ENCODE measurements around the gene MED16.

Gene MED16

DNA sequence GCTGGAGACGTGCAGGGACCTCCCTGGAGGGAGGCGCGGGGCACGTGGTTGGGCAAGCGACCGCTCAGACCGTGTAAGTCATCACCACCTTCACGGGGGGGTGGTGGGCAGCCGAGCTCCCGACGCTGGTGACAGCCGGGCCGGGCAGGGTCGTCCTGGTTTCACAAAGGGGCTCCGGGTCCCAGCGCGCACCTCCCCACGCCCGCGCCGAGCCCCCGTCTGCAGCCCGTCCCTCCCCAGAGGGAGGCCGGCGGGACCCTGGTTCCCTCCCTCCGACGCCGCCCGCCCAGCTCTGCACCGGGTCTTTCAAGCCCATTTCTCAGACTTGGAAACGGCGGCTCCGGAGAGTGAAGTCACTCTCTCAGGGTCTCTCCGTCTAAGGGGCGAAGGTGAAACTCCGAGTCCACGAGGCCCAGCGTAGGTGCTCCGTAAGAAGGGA, 32.1 kb upstream of the MED16 start:
- no peaks in the 10 kb centered on the region for H3K9me3 Mint-ChIP-seq
- H3K27ac Mint-ChIP-seq (ENCODE audit: low read depth) = no peak overlapping the region
- DNase-seq (ENCODE audit: low spot score in 2 of 2) = no peak
- peak; percentile 52 for ATAC-seq (replicated peaks; ENCODE audit: extremely low read depth, poor library complexity, severe bottlenecking)
- H3K4me1 Mint-ChIP-seq = peaks cover 10% of the 10 kb centered on the region
- peaks cover 7% of the 10 kb centered on the region for H3K36me3 Mint-ChIP-seq (ENCODE audit: insufficient read depth)
- H3K4me3 Mint-ChIP-seq = peak overlapping the region; percentile 80
- no peaks in the 10 kb centered on the region for H3K27me3 Mint-ChIP-seq

DNA sequence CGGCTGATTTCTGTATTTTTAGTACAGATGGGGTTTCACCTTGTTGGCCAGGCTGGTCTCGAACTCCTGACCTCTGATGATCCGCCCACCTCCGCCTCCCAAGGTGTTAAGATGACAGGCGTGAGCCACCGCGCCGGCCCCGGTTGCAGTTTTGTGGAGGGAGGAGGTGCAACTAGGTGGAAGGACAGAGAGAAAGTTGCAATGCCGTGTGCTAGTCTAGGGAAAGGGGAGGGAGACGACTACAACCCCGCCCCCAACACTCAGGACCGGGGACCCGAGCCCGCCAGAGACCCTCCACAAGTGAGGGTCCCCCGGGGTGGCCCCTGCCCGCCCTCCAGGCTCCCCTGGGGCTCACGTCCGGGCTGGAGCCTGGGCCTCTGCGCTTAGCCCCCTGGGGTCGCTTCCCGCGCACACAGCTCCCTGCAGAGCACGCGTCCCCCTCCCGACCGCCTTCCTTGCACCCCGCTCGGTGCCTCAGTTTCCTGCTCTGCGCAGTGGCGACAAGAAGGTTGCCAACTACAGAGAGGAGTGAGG, 31.6 kb upstream of the MED16 start:
- ATAC-seq (replicated peaks; ENCODE audit: extremely low read depth, poor library complexity, severe bottlenecking) (no peak), DNase-seq (ENCODE audit: low spot score in 2 of 2) (no peak)
- H3K9me3 Mint-ChIP-seq = no peaks in the 10 kb centered on the region
- peak overlapping the region; percentile 35 for H3K27ac Mint-ChIP-seq (ENCODE audit: low read depth)
- peaks cover 5% of the 10 kb centered on the region for H3K36me3 Mint-ChIP-seq (ENCODE audit: insufficient read depth)
- H3K4me3 Mint-ChIP-seq = peak overlapping the region; percentile 80
- no peaks in the 10 kb centered on the region for H3K27me3 Mint-ChIP-seq
- H3K4me1 Mint-ChIP-seq = peaks cover 10% of the 10 kb centered on the region

DNA sequence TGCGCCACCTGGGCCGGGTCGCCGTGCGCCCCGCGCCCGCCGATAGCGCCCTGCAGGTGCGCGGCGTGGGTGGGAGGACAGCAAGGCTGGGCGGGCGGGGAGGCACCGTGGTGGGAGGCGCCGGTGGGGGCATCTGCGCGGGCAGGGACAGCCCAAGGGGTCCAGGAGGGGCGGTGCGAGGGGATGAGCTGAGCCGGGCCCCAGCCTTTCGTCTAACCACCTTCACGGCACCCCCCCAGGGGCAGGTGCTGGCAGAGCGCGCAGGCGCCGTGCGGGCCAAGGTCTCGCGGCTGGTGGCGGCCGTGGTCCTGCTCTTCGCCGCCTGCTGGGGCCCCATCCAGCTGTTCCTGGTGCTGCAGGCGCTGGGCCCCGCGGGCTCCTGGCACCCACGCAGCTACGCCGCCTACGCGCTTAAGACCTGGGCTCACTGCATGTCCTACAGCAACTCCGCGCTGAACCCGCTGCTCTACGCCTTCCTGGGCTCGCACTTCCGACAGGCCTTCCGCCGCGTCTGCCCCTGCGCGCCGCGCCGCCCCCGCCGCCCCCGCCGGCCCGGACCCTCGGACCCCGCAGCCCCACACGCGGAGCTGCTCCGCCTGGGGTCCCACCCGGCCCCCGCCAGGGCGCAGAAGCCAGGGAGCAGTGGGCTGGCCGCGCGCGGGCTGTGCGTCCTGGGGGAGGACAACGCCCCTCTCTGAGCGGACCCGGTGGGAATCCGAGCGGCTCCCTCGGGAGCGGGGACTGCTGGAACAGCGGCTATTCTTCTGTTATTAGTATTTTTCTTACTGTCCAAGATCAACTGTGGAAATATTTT, 27.3 kb upstream of the MED16 start:
- H3K27me3 Mint-ChIP-seq = no peaks in the 10 kb centered on the region
- H3K9me3 Mint-ChIP-seq = no peaks in the 10 kb centered on the region
- H3K27ac Mint-ChIP-seq (ENCODE audit: low read depth) = peak overlapping the region; percentile 82
- ATAC-seq (replicated peaks; ENCODE audit: extremely low read depth, poor library complexity, severe bottlenecking) (peak; percentile 37), DNase-seq (ENCODE audit: low spot score in 2 of 2) (peak; percentile 47 to 49)
- peaks cover 13% of the 10 kb centered on the region for H3K36me3 Mint-ChIP-seq (ENCODE audit: insufficient read depth)
- peak overlapping the region; percentile 76 for H3K4me3 Mint-ChIP-seq
- H3K4me1 Mint-ChIP-seq = peaks cover 10% of the 10 kb centered on the region

DNA sequence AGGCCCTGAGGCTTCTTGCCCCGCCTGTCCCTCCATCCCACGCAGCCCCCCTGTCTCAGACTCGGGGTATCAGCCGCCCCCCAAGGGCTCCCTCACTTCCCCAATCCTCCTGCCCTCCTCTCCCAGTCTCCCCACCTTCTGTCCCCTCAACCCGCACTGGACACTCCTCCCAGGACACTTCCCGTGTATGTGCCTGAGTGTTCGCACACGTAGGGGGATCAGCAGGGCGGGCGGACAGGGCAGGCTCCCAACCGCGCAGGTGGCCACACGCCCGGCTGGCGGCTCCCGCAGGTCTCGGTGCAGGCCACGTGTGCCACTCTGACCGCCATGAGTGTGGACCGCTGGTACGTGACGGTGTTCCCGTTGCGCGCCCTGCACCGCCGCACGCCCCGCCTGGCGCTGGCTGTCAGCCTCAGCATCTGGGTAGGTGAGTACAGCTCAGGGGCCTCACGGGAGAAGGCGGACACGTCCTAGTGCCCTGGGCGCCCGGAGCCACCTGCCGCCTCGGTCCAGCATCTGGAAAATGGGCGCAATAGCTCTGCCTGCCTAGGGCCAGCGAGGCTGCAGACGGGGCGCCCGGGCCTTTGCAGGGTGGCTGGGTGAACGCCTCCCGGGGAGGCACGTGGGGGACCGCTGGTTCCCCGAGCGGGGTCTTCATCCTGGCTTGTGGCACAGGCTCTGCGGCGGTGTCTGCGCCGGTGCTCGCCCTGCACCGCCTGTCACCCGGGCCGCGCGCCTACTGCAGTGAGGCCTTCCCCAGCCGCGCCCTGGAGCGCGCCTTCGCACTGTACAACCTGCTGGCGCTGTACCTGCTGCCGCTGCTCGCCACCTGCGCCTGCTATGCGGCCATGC, 26.4 kb upstream of the MED16 start:
- peak; percentile 38 for ATAC-seq (replicated peaks; ENCODE audit: extremely low read depth, poor library complexity, severe bottlenecking)
- peak overlapping the region; percentile 76 for H3K4me3 Mint-ChIP-seq
- H3K27ac Mint-ChIP-seq (ENCODE audit: low read depth) = no peak overlapping the region
- H3K4me1 Mint-ChIP-seq = peaks cover 10% of the 10 kb centered on the region
- H3K36me3 Mint-ChIP-seq (ENCODE audit: insufficient read depth) = peaks cover 13% of the 10 kb centered on the region
- no peak for DNase-seq (ENCODE audit: low spot score in 2 of 2)
- H3K27me3 Mint-ChIP-seq = no peaks in the 10 kb centered on the region
- no peaks in the 10 kb centered on the region for H3K9me3 Mint-ChIP-seq

DNA sequence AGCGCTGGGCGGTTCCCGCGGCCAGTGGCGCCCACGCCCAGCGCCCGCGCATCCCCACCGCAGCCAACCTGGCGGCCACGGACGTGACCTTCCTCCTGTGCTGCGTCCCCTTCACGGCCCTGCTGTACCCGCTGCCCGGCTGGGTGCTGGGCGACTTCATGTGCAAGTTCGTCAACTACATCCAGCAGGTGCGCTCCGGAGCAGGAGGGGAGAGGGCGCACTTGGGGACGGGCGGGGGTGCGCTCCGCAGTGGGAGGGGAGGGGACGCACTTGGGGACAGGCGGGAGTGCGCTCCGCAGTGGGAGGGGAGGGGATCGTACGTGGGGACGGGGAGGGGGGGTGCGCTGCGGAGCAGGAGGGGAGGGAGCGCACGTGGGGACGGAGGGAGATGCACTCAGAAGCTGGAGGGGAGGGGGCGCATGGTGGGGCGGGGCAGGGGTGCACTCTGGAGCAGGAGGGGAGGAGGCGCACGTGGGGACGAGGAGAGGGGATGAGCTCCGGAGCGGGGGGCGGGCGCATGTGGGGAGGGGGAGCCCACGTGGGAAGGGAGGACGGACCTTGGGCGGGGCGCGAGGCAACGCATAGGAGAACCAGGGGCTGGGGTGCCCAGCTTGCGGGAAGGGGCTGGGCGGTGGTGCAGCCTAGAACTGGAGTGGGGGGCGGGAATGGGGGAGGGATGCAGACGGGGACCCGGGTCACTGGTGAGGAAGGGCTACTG, 25.7 kb upstream of the MED16 start:
- ATAC-seq (replicated peaks; ENCODE audit: extremely low read depth, poor library complexity, severe bottlenecking) = no peak
- peak overlapping the region; percentile 76 for H3K4me3 Mint-ChIP-seq
- no peaks in the 10 kb centered on the region for H3K9me3 Mint-ChIP-seq
- H3K27me3 Mint-ChIP-seq = no peaks in the 10 kb centered on the region
- no peak overlapping the region for H3K27ac Mint-ChIP-seq (ENCODE audit: low read depth)
- peaks cover 16% of the 10 kb centered on the region for H3K36me3 Mint-ChIP-seq (ENCODE audit: insufficient read depth)
- DNase-seq (ENCODE audit: low spot score in 2 of 2) = no peak
- H3K4me1 Mint-ChIP-seq = peaks cover 10% of the 10 kb centered on the region

DNA sequence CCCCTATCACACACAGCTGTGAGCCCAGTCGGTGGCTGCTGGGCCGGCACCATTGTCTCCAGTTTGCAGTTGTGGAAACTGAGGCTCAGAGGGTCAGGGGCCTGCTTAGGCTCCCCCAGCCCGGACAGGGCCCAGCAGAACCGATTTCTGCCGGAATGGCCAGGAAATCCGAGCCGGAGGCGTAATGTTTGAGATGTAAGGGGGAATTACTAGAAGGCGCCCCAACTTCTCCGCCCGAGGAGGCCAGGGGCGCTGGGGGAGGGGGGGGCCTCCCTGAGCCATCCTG, 25.1 kb upstream of the MED16 start:
- H3K9me3 Mint-ChIP-seq = no peaks in the 10 kb centered on the region
- peak overlapping the region; percentile 64 for H3K4me3 Mint-ChIP-seq
- H3K4me1 Mint-ChIP-seq = peaks cover 10% of the 10 kb centered on the region
- no peaks in the 10 kb centered on the region for H3K27me3 Mint-ChIP-seq
- no peak overlapping the region for H3K27ac Mint-ChIP-seq (ENCODE audit: low read depth)
- H3K36me3 Mint-ChIP-seq (ENCODE audit: insufficient read depth) = peaks cover 17% of the 10 kb centered on the region
- ATAC-seq (replicated peaks; ENCODE audit: extremely low read depth, poor library complexity, severe bottlenecking) (no peak), DNase-seq (ENCODE audit: low spot score in 2 of 2) (no peak)

DNA sequence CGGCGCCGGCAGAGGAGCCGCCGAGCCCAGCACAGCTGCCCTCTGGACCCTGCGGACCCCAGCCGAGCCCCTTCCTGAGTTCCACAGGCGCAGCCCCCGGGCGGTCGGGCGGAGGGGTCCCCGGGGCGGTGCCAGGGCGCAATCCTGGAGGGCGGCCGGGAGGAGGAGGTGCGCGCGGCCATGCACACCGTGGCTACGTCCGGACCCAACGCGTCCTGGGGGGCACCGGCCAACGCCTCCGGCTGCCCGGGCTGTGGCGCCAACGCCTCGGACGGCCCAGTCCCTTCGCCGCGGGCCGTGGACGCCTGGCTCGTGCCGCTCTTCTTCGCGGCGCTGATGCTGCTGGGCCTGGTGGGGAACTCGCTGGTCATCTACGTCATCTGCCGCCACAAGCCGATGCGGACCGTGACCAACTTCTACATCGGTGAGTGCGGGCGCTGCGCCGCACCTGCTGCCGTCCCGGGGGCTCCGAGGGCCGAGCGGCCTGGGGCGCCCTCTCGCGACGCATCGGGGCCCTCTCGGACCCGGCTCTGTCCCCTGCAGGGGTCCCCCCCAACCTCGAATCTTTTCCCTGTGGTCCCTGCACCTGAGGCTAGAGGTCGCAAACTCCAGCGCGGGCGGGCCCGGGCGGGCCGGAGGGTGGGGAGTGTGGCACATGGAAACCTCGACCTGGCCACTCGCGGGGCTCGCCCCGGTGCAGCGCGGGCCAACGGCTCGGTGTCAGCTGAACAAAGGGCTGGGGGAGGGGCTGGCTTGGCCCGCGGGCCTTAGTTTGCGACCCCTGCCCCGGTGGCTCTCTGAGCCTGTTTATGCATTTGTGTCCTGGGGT, 24.6 kb upstream of the MED16 start, which contains the start of gene KISS1R:
Gene KISS1R, plus strand, starts transcription at position 11 of the 829 bp plus-strand sequence. Its CDS starts 170 bp downstream, at position 181.
- Mint-ChIP-seq H3K4me3 (peak within 1 kb of the TSS; percentile 64), H3K27ac (ENCODE audit: low read depth) (no peak within 1 kb of the TSS), H3K9me3 (no peaks in the 10 kb centered on the region), H3K4me1 (peaks cover 10% of the 10 kb centered on the region), H3K27me3 (no peaks in the 10 kb centered on the region), H3K36me3 (ENCODE audit: insufficient read depth) (peaks cover 20% of the 10 kb centered on the region)
- ATAC-seq (replicated peaks; ENCODE audit: extremely low read depth, poor library complexity, severe bottlenecking) (no peak), DNase-seq (ENCODE audit: low spot score in 2 of 2) (no peak)

DNA sequence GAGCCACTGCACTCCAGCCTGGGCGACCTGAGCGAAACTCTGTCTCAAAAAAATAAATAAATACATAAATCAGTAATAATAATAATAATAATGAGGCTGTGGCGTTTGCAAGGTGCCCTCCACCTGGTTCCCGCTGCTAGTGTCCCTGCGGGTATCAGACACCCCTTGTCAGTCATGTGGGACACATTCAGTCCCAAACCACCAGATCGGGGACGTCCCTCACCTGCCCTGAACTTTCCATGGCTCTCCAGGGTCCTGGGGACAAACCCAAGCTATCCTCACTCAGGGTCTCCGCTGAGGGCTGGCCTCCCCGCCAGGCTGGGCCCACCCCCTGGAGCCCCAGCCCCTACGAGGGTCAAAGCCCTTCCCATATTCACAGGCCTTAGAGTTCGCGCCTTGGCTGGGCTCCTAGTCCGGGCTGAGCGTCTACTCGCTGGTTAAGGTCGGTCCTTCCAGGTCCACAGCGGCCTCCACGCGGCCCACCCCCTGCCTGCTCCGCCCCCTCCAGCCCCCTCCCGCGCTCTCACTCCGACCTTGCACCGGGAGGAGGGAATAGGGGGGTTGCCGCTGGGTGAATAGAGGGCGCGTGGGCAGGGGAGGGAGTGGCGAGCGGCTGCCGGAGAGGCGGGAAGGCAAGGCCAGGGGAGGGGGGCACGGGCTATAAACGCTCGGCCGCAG, 23.8 kb upstream of the MED16 start:
- no peak for ATAC-seq (replicated peaks; ENCODE audit: extremely low read depth, poor library complexity, severe bottlenecking)
- peaks cover 10% of the 10 kb centered on the region for H3K4me1 Mint-ChIP-seq

DNA sequence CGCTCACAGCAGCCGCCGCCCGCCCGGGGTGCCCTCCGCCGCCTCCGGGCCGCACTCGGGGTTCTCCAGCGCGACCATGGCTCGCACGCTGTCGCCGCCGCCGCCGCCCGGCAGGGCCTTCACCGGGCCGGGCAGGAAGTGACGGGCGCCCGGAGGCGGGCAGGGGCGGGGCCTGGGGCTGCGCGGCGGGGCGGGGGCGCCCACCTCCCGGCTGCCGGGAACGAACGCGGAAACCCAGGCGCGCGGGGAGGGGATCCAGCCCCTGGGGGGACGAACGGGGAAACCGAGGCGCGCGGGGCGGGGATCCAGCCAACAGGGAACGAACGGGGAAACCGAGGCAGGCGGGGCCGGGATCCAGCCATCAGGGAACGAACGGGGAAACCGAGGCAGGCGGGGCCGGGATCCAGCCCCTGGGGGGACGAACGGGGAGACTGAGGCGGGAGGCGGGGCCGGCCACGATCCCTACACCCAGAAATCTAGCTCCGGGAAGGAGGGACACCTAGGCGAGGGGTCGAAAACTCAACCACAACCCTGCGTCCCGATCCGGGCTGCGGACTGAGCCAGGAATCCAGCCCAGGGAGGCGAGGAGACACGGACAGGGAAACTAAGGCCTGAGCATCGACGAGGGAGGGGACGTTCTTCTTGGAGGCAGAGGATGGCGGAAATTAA, 20.2 kb upstream of the MED16 start, which contains the start of gene R3HDM4:
Gene R3HDM4, minus strand, starts transcription at position 140 of the 669 bp plus-strand sequence. Its CDS starts 62 bp downstream, at position 78.
- H3K4me1 Mint-ChIP-seq = peaks cover 17% of the 10 kb centered on the region
- no peaks in the 10 kb centered on the region for H3K27me3 Mint-ChIP-seq
- no peaks in the 10 kb centered on the region for H3K9me3 Mint-ChIP-seq
- peaks cover 34% of the 10 kb centered on the region for H3K36me3 Mint-ChIP-seq (ENCODE audit: insufficient read depth)
- peak within 1 kb of the TSS; percentile 79 for H3K4me3 Mint-ChIP-seq
- peak; percentile 42 for ATAC-seq (replicated peaks; ENCODE audit: extremely low read depth, poor library complexity, severe bottlenecking)
- peak within 1 kb of the TSS; percentile 70 for H3K27ac Mint-ChIP-seq (ENCODE audit: low read depth)
- DNase-seq (ENCODE audit: low spot score in 2 of 2) = peak; percentile 64 to 72

More for the DNA sequence above, 23.8 kb upstream of the MED16 start:
- H3K9me3 Mint-ChIP-seq = no peaks in the 10 kb centered on the region
- no peak for DNase-seq (ENCODE audit: low spot score in 2 of 2)
- H3K4me3 Mint-ChIP-seq = peak overlapping the region; percentile 11
- H3K36me3 Mint-ChIP-seq (ENCODE audit: insufficient read depth) = peaks cover 22% of the 10 kb centered on the region
- H3K27ac Mint-ChIP-seq (ENCODE audit: low read depth) = no peak overlapping the region
- no peaks in the 10 kb centered on the region for H3K27me3 Mint-ChIP-seq

DNA sequence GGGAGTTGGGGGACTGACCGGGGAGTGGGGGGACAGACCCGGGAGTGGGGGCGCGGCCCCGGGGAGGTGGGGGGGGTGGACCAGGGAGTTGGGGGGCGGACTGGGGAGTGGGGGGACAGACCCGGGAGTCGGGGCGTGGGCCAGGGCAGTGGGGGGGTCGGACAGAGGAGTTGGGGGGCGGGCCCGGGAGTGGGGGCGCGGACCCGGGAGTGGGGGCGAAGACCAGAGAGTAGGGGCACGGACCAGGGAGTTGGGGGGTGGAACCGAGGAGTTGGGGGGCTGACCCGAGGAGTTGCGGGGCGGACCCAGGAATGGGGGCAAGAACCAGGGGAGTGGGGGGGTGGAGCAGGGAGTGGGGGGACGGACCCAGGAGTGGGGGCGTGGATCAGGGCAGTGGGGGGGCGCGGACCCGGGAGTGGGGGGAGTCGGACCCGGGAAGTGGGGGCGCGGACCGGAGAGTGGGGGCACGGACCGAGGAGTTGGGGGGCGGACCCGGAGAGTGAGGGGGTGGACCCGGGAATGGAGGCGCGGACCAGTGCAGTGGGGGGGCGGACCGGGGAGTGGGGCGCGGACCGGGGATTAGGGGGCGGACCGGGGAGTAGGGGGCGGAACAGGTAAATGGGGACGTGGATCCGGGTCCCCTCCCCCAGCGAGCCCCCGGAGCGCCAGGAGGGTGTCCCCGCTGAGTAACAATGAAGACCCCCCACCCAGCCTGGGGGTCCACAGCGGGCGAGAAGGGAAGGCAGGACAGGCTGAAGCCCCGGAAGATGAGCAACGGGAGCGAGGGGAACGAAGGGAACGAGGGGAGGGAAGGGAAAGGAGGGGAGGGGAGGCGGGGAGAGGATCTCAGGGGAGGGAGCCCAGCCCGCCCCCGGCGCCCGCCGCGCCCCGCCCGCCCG, 19.4 kb upstream of the MED16 start:
- H3K4me3 Mint-ChIP-seq = peak overlapping the region; percentile 79
- H3K36me3 Mint-ChIP-seq (ENCODE audit: insufficient read depth) = peaks cover 33% of the 10 kb centered on the region
- no peaks in the 10 kb centered on the region for H3K9me3 Mint-ChIP-seq
- ATAC-seq (replicated peaks; ENCODE audit: extremely low read depth, poor library complexity, severe bottlenecking) (no peak), DNase-seq (ENCODE audit: low spot score in 2 of 2) (no peak)
- peak overlapping the region; percentile 49 for H3K27ac Mint-ChIP-seq (ENCODE audit: low read depth)
- no peaks in the 10 kb centered on the region for H3K27me3 Mint-ChIP-seq
- H3K4me1 Mint-ChIP-seq = peaks cover 17% of the 10 kb centered on the region

Data from central memory CD8-positive, alpha-beta T cell (primary cell).